ENCODE measurements around the gene PIK3R5.

DNA sequence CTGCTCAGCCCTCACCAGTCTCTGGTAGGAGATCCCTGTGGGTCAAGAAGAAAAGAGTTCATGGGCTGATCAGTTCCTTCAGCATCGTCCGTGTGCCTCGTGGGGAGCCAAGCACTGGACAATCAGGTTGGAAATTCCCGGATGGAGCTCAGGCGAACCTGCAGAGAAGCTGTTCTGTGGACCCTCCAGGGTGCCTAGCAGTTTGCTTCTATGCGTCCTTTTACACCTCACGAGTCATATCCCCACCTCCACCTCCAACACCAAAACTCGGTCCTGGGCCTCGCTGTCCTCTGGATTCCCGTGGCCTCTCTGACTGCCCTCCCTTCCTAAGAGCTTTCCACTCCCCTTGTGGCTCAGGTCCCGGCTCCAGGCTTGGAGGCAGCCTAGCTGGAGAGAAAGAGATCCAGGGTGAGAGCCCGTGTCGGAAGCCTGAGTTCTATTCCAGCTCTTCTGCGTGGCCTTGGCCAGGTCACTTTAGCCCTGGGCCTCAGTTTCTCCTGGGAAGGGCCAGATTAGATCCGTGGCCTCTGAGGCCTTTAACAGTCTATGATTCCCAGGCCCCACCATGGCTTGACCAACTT lies 71.8 kb downstream of the PIK3R5 start:
- TF ChIP-seq, protein P1, sequence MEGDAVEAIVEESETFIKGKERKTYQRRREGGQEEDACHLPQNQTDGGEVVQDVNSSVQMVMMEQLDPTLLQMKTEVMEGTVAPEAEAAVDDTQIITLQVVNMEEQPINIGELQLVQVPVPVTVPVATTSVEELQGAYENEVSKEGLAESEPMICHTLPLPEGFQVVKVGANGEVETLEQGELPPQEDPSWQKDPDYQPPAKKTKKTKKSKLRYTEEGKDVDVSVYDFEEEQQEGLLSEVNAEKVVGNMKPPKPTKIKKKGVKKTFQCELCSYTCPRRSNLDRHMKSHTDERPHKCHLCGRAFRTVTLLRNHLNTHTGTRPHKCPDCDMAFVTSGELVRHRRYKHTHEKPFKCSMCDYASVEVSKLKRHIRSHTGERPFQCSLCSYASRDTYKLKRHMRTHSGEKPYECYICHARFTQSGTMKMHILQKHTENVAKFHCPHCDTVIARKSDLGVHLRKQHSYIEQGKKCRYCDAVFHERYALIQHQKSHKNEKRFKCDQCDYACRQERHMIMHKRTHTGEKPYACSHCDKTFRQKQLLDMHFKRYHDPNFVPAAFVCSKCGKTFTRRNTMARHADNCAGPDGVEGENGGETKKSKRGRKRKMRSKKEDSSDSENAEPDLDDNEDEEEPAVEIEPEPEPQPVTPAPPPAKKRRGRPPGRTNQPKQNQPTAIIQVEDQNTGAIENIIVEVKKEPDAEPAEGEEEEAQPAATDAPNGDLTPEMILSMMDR (IDR thresholded peaks at IDR 0.05), result no peak
- no peak for TF ChIP-seq POLR2A (IDR thresholded peaks at IDR 0.05)

Measured in adrenal gland (tissue), 5 donors.